Pons (tissue), 1 donor: ENCODE data around the gene TMEM132C.

Source experiments
- DNase-seq: peaks from one replicate; pipeline ENCODE4 v3.0.0-alpha.2; 2016; ENCODE audit warnings: low spot score

The TMEM132C gene

DNA sequence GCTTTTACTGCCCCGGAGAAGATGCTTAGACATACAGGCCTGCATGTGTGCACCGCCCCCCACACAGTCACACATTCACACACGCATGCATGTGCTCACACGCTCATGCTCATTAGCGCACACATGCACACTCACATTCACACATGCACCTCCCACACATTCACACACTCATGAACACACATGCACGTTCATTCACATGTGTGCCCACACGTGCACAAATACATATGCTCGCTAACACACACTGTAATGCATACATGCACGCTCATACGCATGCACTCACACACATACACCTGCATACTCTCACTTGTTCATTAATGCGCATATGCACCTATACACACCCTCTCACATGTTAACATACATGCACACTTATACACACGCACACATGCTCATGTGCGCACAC lies 21.9 kb downstream of the TMEM132C start:
- DNase-seq: no peak

DNA sequence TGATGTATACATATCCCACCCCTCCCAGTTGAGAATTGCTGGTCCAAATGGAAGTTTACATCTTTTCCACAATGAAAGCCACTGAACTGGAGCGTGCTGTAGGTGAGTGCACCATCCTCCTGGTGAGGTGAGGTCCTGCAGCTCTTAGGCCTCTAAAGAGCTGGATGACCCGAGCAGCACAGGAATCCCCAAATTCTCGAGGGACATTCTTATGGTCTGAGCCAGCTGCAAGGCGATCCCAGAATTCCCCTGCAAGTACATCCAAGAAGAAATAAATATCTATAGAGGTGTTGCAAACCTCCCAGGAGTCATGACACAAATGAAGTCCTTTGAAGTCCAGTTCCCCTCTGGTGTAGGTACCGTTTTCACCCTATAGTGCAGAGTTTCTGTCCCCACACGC lies 24.0 kb downstream of the TMEM132C start:
- no peak for DNase-seq

DNA sequence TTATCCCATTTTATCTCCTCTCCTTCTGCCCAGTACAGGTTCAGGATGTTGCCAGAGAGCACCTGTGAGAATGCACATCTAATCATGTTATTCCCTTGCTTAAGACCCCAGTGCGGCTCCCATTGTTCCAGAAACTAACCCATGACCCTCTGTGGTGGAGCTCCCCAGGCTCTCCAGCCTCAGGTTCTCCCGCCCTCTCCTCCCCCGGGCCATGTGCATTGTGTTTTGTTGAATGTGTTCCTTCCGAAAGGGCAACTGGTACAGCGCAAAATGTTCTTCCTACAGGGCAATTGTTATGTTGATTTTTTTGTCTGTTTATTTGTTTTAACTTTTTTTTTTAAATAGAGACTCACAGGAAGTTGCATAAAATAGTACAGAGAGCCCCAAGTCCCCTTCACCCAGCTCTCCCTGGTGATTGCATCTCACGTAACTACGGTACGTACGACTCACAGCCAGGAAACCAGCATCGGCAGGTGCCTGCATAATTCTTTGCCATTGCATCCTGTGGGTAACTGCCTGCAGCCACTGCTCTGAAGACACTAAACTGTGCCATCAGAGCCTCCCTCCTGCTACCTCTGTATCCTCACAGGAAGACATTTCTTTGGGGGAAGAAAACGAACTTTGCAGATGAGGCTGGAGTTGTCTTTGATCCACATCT lies 31.2 kb downstream of the TMEM132C start:
- DNase-seq: no peak

DNA sequence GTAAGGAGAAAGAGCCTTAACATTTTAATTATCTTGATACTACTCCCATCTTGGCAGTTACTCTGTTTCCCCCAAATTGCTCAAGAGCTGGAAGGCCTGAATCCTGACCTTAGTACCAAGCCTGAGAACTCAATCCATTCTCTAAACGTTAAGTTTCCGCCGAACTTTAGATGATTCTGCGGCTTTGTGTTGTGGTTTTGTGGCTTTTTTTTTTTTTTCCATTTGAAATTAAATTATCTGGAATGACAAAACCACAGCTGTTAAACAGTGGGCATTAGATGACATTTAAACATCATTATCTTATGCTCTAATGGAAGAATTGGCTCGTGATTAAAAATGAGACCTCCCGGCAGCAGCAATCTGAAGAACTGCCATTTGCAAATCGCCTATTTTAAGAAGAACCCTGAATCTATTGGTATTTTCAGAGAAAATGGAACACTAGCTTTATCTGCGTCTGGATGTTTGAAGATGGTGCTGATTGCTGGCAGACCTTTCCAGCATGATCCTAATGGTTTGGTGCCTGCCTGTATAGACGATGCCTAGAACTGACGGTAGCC lies 38.4 kb downstream of the TMEM132C start:
- no peak for DNase-seq

DNA sequence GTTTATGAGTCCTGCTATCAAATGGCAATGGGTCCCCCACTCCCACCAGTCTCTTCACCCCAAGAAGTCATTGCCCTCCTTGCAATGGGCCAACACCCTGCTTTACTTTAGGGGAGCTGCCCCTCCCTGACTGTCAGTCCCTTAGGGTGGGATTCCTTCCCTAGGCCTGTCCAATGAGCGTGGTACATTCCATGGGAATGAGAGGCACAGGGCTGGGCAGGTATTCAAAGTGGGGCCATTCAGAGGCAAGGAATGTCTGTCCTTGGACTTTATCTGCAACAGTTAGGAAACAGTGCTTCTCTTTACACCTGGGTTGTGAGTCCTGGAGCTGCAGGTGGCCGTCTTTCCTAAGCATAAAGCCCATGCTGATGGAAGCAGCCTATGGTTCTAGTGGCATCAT lies 40.8 kb downstream of the TMEM132C start:
- DNase-seq: no peak

DNA sequence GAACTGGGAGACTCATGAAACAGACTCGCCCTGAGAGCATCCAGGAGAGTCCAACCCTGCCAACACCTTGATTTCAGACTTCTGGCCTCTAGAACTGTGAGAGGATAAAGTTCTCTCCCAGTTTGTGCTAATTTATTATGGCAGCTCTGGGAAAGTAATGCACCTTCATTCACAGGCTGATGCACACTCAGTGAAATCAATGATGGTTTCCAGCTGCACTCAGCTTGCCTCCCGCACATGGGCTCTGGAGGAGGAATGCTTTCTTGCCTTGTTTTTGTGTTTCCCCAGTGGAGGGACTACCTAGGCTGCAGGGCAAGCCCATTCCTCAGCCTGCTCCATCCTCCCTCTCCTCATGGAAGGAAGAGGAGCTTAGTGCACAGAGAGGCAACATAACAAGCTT lies 45.7 kb downstream of the TMEM132C start:
- DNase-seq: no peak

DNA sequence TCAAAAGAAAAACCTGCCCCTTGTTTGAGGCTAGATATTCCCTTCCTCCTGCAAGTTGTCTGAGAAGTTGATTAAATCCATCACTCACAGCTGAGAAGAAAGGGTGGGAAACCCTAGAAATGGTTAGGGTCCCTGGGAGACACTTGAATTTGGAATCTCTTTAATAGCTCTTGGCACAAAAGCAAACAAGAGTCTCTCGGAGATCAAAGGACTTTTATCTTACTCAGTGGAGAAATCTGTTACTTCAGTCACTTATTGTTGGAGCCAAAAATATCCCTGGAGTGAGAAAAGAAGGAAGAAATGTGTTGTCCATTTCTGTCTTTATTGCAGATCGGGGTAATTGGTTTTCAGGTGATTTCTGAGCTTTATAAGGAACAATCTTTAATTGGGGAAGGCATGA lies 47.0 kb downstream of the TMEM132C start:
- DNase-seq: no peak

DNA sequence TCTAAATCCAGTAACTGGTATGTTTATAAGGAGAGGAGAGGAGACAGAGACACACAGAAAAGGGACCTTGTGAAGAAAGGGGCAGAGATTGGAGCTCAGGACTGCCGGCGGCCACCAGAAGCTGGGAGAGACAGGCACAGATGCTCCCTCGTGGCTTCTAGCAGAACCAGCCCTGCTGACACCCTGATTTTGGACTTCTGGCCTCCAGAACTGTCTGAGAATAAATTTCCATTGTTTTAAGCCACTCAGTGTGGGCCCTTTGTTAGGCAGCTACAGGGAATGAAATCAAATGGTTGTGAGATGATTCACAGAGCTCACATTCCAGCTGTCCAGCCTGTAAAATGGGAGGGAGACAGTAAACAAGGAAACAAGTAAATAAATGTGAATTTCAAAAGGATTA lies 47.6 kb downstream of the TMEM132C start:
- peak; percentile 23 for DNase-seq

DNA sequence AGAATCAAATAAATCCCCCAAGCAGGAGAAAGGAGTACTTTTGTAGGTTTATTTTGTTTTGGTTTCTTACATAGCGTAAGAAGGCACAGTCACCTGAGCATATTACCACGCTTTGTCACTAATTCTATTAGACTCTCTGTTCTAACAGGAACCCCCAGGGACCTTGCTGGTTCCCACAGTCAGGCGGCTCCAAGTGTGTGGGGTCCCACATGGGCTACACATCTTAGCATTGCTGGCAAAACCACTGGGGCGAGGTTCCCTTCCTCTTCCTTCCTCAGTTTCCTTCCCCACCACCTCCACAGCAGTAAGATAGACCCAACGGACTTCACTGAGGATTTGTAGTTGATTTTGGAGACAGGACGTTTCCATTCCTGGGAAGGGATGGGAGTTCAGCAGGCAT lies 49.1 kb downstream of the TMEM132C start:
- no peak for DNase-seq

DNA sequence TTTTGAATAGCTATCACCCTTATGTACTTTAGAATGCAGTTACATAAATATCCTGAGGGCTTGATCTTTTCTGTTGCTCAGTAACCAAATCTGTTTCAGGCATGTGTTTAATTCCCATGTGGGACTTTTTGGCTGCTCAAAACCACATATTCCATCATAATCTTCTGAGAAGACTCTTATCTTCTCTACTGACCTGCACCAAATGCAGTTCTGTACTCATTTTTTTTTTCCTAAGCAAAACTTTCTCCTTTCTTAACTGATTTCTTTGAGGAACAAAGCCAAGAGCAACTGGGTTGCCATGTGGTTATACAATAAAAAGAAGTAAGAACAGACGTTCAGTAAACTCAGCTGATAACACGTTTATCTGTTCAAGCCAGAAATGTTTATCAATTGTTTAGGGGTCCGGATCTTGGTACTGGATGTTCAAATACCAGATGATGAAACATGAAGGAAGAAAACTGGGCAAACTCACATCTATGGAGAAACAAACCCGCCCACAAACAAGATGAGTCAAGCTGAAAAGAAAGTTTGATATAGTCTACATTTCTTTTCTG lies 50.1 kb downstream of the TMEM132C start:
- DNase-seq: no peak

DNA sequence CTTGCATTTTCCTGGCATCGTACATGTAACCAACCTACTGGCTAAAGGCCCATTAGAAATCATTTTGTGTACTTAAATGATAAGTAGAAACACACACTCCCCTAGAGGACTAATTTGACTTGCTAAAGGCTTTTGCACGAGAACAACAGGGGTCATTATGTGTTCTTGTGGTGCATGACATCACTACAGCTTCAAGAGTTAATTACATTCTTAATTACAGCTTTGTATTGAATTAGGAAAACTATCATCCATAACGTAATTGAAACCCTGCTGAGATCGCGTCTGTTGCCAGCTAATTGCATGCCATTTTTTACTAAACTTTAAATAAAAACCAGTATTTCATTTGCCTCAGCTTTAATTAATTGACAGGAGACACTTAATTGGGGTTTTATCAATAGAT lies 51.4 kb downstream of the TMEM132C start:
- DNase-seq: peak; percentile 31

DNA sequence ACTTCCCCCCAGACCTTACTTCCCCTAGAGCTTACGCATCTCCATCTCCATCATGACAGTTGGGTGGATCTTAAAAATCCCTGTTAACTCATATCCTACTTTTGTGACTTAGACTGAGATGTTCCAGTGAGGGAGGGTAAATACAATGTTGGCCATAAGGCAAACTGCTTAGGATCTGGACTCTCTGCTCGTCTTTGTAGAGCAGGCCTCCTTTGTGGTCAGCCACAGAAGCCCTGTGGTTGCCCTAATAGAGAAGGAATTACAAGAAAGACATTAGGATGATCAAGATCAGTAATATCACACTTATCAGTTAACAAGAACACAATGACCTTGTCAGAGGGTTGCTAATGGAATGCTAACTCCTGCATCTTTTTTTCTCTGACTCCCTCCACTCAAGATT lies 52.0 kb downstream of the TMEM132C start:
- DNase-seq: no peak

DNA sequence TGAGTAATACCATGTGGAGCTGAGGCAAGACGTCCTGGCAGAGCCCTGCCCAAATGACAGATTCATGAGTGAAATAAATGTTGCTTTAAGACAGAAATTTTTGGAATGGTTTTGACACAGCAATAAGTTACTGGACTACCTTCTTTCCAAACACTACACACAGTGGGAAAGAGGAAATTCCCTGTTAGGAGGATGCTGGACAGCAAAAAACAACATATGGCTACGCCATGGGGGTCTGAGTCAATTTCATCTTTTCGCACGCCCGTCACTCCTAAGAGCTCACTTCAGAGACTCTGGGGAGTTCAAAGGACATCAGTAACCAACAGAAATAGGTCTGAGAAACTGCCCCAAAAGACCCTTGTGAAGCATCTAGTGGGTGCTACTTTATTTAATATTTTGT lies 55.4 kb downstream of the TMEM132C start:
- DNase-seq: no peak

DNA sequence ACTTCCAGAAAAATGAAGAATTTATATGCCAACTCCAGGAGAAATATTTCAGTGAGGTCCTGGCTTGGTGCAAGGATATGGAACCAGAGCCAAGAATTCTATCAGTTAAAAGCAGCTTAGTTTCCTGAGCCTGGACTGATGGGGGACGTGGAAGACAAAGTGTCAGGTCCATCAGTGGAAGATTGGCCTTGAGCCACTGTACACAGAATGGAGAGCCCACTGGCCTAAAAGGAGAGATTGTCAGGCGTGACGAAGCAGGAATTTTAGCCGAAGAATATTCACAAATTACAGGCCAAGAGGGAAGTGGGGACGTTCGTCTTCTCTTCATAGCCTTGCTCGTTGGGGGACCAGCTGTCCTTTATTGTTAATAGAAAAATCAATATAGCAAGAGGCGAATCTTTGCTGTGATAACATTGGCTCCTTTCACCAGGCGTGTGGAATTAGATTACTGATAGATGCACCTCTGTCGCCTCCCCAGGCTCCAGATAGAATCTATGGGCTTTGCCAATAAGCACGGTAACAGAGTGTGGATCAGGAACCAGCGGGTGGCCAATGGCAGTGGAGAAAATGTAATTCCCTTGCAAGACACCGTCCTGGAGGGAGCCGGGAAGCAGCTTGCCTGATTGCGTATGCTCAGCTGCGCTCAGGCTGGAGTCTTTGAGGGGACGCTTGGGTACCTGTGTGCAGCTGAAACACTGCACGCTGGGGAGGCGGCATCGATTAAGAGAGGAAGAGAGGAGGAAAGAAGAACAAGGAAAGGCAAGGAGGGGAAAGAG lies 56.4 kb downstream of the TMEM132C start:
- DNase-seq: no peak

DNA sequence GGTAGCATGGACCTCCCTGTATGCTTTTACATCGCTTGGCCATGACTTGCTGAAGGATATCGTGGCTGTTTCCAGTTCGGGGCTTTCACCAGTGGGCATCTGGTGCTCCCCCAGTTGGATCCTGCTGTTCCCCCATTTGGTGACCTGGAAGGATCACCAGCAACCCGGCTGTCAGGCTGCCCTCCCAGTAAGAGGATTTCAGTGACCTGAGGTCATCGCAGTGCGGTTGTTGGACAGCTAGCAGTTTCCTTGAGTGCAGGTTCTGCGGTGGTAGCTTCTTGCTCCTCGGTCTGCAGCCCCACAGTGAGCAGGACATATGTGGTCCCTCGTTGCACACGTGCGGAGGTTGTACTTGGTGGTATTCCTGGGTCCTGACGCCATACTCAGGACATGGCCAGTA lies 58.7 kb downstream of the TMEM132C start:
- no peak for DNase-seq

DNA sequence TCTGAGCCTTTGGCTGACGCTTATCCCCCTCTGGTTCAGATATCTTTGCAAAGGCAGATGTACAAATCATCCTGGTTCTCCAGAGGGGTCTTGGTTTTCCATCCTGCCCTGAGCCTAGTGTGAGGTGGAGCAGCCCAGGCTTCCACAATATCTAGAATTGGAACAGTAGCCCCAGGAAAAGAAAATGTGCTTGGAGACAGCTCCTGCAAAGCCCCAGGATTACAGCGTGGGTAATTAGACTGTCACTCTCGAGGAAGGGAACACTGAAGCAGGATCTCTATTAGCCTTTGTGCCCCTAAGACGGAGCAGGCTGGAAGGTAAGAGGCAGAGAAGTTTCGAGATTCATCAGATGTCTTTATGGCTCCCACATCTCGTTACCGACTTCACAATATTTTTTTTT lies 59.4 kb downstream of the TMEM132C start:
- no peak for DNase-seq

DNA sequence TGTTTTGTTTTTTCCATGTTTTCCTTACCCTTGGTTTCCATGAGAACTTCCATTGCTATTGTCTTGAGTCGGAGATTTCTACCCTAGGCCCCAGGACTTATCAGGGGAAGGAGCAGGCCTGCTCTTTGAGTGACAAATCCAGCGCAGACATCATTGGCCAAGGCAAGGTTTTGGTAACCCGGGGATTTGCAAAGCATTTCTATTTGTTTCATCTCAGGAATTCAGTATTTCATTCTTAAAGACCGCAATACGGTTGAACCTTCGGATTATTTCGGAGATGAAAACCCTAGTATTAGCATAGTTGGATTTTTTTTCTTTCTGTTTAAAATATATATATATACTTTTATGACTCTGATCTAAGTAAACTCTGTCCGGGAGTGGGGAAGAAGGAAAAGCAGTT lies 62.0 kb downstream of the TMEM132C start:
- no peak for DNase-seq

DNA sequence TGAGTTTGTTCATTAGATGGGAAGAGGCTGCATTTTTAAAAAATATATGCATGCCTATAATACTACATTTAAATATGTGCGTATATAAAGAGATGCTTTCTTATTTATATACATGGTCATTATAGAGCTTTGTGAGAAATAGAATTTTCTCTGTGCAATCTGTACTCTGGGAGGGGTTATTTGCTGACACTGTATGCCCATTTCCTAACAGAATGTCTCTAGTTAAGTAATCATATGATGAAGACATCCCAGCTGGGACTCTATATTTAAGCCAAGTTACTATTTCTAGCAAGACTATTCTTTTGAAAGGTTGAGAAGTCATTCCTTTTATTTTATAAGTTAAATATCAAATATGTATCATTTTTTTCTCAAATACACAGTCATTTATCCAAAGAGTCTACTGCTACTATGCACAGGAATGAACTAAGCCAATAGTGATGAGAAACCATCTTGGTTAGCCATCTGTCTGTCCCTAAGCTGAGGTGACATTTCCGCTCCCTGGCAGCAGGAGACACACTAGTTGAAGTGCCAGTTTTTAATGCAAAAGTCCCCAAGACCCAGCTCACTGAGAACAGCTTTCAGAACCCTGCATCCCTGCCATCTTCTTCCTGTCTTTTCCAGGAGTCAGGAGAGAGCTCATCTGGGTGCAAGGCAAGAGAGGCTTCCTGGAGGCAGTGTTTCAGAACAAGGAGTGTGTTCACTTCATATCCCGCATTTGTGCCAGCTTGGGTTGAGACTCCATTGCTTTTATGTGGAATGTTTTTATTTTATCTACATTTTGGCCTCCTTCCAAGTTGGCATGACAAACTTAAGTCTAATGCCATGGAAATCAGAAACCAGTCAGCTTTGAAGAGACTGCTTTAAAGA lies 69.5 kb downstream of the TMEM132C start:
- DNase-seq: no peak

DNA sequence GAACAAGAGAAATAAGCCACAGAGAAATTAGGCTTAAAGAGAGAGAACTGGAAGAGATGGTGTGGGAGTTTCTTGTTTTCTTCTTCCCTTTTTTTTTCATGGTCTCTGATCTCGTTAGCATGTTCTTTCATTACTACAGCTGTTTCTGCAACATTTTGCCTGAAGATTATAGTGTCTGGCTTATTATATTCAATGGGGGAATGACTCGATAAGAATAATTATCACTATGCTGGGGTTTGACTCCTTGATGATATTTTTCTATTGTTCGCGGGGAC lies 70.0 kb downstream of the TMEM132C start:
- no peak for DNase-seq

DNA sequence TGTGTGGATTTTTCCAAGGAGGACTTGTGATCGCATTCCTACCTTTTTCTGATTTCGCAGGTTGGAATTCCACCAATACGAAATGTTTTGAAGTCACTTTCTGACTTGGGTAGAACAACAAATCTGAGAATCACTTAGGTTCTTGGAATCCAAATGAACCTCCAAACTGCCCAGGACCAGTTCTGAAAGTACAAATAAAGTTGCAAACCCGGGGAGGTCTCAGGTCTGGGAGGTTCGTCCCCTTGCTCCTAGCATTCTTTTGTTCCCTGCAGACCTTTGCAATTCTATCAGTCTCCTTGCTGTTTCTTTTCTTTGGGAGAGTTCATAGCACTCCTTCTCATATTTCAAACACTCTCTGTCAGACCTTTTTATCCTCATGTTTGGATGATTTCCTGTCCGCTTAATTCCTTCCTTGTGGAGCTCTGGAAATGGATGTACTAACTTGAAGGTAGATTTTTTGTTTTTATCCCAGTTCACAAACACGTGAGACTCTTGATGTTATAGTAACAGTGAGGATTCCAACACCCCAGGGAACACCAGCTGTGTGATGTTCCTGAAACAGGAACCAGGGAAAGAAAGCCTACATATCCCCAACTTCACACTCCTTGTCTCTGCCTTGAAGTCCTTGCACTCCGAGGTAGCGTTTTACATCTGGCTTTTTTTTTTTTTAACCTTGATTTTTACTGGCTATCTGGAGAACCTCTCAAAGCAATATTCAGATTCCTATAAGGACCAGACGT lies 70.6 kb downstream of the TMEM132C start:
- no peak for DNase-seq

DNA sequence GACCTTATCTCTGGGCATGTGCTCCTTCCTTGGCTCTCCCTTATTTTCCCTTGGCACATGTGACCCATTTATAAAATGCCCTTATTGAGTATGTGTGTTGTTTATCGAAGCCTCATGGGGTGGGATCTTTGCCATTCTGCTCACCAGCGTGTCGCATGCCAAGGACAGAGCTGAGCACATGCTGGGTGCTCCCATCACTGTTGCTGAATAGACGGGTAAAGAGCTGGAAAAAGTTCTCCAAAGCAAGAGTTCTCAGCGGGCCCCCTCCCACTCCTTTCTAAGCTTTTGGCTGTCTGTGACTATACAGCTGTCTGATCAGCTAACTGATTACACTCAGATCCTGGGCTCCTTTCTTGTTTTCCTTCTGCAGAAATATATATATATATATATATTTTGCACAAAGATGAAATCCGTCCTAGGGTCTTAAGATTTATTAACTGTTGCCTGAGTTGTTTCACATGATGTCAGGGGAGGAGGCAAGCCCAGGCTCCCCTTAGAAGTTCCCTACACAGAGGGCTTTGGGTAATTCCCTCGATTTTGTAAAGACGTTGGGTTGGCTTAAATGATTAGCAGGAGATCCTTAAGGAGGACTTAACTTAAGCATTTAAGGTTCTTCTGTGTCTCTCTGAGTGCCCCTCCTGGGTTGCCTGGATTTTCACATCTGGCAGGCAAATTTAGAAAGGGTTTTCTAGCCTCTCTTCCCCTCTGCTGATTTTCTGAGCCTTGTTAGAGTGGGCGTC lies 71.6 kb downstream of the TMEM132C start:
- no peak for DNase-seq
